Glomerular visceral epithelial cell (primary cell): ENCODE data around the gene CRP.
"Not testable (repeated sequence)": the region's sequence is repeated elsewhere in the genome, so short reads cannot be mapped to it uniquely, and the experiment has no call there.

ENCODE experiments used
- DNase-seq: peaks from one replicate; pipeline ENCODE4 v3.0.0-alpha.2; 2016; ENCODE audit errors: extremely low spot score

Gene CRP, protein sequence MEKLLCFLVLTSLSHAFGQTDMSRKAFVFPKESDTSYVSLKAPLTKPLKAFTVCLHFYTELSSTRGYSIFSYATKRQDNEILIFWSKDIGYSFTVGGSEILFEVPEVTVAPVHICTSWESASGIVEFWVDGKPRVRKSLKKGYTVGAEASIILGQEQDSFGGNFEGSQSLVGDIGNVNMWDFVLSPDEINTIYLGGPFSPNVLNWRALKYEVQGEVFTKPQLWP

DNA sequence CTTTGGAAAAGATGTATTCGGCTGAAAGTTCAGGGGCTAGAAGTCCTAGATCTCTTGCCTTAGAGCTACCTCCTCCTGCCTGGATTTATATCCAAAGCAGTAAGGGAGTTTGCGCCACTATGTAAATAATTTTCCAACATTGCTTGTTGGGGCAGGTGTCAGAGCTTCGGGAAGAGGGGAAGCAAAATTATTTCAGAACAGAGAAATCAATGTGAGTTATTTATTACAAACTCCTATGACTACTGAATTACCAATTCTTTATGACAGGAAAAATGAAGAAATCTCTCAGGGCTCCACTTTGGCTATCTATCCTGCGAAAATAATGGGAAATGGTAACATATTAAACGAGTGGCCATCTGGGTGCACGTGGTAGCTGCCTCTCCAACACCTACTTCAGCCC, at the start of gene CRP:
TSS of gene CRP (minus strand) at position 61 of the 400 bp plus-strand sequence. CDS start 104 bp downstream, outside the sequence.
- DNase-seq: no peak

DNA sequence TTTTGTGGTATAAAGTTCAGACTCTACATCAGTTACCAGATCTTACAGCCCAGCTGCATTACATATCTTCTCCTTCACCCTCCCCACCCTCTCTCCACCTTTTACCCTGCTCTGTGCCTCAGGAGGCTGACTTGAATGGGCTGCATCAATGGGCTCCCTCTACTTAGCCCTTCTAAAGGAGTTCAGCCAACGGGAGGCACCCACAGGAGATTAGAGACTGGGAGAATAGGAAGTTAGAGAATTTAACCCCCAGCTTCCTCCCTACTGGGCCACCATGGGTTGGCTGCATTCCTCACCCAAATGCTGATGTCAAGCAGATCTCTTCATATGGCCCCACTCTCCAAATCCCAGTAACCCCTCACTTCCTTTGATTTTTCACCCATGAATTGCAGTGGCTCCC, 49.3 kb upstream of the CRP start:
- DNase-seq: no peak

DNA sequence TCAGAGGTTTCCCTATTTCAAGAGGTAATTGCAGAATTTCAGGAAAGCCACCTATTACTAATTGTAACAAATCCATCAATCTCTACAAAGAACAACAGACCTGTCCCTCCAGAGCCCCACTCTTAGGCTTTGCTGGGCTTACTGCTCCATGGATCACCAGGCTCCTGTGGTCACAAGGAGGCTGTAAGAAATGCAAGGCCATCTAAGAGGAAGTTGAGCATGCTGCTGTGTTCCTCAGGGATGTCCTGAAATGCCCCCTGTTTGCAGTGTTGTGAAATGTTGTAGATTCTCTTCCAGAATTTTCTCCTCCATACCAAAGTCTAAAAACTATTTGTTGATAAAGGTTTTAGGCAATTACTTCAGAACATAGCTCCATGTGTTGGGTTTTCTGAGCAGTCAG, 42.0 kb upstream of the CRP start:
- DNase-seq: no peak

DNA sequence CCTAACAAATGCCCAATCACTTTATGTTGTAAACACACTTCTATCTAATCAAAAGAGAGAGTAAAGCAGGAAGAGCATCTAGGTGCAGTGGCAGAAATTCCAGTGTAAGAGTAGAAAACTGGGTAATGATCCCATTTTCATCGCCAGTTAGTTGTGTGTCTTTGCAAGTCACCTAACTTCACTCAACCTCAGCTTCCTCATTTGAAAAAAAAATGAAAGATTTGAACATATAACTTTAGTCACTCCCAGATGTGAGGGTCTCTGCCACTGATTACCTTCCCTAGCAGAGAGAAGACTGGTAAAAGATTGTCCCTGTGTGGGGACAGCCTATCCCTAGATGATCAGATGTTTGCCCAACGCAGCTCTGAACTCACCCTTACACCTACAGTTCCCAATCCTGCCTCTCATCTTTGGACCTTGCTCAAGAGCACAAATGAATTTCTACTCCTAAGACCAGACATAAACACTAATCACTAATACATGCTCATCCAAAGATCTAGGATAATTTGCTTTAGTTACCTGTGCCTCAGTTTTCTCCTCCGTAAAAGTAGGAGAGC, 41.1 kb upstream of the CRP start:
- no peak for DNase-seq

DNA sequence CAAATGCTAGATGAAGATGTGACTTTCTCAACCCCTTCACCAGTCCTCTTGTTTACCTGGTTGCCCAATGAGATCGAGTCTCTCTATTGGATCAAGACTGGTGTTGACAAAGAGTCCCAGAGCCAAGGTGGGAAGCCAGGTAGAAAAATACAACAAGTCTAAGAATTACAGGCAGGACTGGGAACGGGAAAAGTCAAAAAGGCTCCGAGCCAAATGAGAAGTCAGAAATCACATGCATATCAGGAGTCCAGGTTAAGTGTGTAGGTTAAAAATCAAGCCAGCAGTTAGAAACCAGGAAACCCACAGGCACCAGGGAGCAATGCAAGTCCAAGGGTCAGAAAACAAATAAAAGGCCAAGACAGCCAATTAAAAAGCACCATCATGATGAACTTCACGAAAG, 39.0 kb upstream of the CRP start:
- no peak for DNase-seq

DNA sequence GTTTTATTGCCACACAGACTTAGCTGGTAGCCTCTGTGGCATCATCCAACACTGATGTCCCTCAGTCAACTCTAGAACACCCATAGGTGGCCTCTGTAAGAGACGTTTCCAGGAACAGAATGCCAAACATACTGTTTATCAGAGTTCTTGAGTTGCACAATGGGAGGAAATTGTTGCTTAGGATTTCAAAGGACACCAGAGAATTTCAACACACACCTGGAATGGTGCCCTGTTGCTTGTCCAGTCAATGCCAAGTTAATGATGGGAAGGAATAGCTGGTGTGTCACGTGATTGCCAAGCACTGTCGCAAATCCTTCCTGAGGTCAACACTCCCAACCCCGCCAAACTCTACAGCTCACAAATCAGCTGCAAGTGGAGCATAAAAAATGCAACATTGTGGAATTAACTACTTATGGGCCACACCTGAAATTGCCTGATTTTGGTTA, 37.8 kb upstream of the CRP start:
- peak; percentile 17 for DNase-seq

DNA sequence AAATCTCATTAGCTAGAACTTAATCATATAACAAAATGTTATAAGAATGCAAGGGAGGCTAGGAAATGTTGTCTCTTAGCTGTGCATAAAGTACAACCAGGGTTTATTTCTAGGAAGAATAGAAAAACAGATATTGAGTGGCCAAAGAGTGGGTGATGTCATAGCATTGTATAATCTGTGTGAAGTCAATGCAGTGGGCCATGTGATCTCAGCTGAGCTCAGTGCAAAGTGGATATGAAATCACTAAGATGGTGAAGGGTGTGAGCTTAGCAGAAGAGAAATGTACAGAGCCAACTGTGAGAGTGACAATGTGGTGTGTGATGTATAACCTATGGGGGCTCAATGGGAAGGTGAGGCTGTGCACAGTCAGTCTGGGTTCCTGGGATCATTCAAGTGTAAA, 36.6 kb upstream of the CRP start:
- DNase-seq: no peak

DNA sequence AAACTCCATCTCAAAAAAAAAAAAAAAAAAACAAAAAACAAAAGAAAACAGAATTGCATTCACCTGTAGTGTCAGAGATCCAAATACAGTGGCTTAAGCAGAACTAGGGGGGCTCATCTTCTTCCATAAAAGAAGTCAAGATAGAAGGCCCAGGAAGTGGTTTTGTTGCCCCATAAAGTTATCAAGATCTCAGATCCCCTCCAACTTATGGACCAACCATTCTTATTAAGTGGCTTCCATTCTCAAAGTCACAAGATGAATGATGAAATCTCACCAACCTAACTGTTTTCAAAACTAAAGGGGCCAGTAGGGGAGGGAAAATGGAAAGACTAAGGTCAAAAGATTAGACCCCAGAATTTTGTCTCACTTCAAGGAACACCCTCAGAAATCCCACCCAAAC, 36.2 kb upstream of the CRP start:
- DNase-seq: no peak

DNA sequence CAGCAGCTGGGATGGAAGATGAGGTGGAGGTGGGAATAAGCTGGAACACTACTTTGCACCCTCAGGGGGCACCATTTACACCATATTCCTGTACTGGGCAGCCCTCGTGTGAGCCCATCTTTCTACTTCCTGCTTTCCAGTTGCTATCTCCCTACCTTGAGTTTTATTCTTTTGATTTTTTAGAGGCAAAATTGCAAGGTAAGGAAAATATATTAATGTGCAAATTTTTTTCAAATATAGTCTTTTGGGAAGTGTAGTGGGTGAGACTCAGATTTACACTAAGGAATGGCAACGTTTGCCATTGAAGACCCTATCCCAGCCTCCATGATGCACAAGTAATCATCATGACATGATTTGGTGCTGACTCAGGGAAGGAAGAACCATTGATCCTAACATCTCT, 35.2 kb upstream of the CRP start:
- no peak for DNase-seq

DNA sequence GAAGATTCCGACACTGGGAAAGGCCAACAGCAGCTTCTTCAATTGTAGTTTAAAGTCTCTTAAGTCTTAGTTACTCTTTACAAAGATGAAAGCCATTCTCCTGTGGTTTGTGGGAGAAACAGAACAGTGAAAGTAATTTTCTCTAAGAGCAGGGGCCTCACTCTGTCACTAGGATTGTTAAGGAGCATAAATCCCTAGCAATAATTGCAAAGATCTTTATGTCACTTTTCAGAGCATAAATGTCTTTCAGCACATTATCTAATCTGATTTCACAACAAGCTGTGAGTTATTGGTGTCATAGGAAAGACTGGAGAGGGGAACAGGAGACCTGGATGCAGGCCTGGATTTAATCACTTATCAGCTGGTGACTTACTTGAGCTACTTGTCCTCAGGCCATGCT, 34.0 kb upstream of the CRP start:
- no peak for DNase-seq

DNA sequence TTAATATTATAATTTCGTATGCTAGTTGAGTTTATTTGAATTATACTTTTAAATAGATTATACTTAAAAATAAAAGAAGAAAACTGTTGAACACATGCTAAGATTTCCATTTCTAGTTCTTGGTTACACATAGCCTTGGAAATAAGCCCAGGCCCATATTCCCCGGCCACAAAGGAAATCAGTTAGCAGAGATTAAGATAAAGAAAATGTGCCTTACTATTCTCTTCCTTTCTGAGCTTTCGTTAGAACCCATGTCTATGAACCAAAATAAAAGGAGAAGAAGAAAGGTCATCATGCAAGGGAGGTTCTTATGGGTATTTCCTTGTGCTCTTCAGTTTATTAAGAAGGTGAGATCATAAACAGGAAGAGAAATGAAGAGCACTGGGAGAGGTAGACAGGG, 32.3 kb upstream of the CRP start:
- DNase-seq: no peak

DNA sequence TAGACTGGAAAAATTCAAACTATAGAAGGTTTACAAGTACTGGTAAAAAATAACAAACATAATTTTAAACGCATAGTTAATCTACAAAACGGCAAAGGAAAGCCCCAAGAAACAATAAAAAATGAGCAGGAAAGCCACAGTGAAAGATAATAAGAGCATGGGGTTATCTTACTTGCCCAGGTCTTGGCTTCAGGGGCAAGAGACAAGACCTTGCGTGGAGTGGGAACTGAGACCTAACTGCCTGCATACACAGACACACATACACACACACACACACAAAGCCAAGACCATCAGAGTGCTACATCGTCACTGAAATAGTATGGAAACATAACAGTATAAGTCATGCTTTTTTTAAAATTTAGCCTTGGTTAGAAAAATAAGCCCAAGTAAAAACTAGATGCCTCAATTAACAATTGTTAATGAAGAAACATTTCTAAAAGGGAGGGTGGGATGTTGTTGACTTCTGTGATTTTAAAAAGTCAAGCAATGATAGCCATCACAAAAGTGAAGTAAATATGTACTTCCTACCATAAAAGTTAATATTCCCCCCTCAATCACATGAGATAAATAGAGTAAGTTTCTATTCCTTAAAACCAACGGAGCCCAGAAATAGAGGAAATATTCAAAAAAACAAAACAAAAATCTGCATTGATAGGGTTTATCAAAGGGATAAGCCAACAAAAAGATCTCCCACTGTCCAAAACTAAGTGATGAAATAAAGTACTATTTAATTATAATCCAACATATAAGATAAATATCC, 29.4 kb upstream of the CRP start:
- no peak for DNase-seq

DNA sequence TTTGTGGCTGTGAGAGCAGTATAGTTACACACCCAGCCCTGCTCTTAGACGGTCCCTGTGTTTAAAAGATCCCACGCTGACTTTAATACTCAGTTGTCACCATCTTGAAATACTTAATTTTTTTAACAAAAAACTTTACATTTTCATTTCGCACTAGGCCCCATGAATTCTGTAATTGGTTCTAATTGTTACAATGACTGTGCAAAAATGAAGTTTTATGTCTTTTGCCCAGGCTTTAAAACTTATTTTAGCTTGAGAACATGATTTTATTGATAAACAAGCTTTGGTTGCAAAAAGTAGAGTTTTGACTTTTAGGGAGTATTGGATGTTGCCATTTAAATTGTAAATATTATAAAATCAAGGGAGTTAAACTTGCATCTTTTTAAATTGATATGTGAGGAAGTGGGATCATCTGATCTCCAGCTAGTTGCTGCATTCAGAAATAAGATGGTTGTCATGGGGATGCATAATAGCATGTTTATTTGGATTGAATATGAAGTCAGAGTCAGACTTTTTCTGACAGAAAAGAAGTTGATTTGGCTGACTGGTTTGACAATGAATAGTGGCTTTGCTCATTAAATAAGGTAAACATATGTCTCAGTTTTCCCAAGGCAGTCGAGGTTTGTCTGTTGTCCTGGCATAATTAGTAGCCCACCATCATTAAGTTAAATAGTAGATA, 23.0 kb upstream of the CRP start:
- no peak for DNase-seq

DNA sequence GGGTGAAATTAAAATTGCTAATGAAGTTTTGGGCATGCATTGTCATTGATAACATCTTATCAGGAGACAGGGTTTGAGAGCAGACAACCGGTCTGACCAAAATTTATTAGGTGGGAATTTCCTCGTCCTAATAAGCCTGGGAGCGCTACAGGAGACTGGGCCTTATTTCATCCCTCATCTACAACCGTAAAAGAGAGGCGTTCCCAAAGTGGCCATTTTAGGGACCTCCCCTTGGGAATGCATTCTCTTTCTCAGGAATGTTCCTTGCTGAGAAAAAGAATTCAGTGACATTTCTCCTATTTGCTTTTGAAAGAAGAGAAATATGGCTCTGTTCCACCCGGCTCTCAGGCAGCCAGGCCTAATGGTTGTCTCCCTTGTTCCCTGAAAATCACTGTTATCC, 8.8 kb upstream of the CRP start:
- not testable (repeated sequence) for DNase-seq

DNA sequence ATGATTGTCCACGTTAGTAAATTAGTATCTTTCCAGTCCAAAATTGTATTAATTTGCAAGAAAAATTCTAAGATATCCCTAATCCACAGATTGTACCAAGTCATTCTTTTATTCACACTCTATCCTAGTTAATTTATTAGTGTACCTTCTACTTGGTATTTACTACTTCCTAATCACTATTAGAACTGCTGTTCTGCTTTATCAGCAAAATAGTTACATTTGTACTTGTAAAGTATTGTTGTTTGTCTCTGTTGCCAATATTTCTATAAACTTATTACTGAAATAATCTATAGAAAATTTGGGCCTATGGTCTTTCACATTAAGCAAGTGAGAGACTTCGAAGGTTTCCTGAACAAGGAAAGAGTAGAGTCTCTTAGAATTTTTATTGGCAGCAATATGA, 5.6 kb upstream of the CRP start:
- DNase-seq: no peak

DNA sequence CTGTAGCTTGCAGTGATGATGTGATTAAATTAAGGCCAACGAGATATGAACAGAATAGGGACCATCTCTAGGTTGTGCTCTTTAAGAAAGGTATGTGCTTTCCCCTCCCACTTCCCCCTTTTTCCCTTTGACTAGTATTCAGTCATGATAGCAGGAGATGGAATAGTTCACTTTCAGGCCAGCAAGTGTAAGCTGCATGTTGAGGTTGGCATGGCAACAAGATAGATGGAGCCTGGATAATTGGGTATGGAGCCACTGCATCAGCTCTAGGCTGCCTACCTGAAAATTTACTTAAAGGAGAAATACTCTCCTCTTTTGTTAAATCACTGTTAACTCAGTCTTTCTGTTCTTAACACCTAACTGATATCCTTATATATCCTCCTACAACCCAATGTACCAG, 1.5 kb upstream of the CRP start:
- no peak for DNase-seq

DNA sequence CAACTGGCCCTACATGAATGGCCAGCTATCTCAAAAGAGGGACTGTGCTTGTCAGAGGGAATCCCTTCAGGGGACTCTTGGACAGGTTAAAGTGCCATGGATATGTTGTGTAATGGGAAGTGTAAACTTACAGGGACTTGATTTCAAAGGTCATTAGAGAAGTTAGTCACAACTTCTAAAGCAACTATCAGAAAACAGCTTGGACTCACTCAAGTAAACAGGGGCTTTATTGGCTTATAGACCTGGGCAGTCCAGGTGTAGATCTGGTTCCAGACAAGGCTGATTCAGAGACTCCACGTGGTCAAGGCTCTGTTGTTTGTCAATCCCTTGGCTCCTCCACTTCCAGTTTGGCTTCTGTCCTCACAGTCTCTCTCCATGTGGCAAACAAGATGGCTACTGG, 2.3 kb downstream of the CRP start:
- DNase-seq: no peak

DNA sequence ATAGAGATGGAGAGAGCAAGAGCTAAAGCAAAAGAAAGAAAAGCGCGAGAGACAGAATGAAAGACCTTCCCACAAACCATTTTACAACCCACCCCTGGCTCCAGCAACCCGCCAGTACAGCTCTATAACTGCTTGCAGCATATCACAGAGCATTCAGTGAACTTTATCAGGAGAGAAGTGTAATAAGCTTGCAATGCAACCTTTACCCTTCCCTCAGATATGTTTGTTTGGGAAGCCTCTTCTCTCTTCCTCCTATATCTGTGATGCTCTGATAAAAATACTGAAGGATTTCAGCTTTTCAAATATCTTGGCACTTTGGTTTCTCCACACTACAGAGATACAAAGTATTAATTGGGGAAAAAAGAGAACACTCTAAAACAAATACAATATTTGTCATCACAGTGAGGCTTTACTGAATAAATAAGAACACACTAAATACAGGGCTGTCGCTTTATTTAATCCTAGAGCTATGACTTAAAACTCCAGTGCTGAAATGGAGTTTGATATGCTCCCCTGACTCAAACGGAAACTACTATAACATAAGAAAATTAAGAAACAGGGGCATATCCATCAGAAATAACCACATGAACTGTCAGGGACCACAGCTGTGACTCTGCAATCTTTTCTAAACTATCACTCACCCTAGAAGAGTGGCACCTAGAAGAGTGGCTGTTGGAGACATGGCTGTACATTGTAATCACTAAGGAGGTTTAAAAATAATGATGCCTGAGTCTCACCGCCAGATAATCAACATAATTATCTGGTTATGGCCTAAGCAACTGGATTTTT, 6.7 kb downstream of the CRP start:
- no peak for DNase-seq

DNA sequence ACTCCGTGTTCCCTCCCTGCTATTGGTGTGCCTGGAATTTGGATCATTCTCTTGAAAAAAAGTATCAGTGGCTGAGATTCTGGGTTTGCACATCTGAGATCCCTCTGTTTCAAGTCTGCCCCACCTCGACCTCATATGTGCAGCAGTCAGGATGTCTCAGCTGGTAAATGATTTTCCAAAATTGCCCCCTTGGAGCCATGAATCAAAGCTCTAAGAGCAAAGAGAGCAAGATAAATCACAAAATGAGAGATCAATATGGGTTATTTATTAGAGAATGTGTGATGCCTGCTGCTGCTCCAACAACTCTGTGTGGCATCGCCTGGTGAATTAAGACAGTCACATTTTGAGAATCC, 8.5 kb downstream of the CRP start:
- DNase-seq: peak; percentile 12

DNA sequence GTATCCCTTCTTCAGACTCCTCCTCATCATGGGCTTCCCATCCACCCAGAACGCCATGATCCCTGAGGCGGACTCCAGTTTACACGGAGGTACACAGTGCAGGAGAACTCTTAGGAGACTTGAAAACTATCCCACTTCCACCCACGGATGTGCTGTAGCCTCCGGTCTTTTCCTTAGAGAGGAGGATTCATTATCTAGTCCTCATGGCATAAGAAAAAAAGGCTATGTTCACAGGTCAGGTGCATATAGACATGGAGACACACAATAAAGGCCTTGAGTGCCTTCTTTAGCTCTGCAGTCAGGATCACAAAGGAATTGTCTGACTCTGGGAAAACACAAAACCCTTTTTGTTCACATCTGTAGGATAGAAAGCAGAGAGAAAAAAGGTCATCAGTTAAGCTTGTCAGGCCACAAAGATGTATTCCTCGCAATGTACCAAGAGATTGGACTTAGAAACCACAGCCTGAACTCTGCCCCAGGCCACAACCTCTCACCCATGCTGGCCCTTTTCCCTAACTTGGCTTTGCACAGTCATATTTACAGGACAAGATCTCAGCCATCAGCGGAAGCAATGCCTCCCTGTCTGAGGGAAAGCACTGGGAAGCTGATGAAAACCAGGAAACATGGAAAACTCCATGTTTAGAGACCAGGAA, 9.0 kb downstream of the CRP start:
- no peak for DNase-seq

DNA sequence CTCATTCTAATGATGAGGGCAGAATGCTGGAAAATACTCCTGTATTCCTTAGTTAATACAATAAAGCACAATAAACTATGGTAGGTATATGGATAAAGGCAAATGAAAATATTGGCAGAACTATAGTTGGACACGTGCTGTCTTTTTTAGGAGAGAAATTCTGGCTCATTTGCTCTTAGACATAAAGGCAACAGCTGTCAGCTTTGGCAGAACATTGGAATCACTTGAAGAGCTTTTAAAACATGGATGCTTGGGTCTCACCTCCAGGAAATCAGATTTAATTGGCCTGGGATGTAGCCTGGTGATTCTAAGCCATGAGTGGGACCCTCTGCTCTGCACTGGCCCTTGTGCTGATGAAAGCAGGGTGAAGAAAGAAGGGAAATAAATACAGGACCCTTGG, 9.9 kb downstream of the CRP start:
- DNase-seq: no peak

DNA sequence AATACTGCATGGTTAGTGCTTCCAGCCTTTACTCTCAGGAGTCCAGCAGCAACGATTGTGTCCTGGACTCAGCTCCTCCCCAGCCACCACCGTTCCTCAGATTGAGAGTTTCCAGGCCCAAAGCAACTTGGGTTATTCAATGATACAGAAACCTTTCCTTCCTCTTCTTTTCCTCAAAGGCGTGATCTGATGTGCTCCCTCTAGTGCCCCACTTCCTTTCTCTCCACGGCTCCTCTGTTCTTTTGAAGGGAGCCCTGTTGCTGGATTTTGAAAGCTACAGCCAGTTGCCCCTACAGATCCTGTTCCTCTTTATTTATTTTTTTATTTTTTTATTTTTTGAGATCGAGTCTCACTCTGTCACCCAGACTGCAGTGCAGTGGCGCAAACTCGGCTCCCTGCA, 14.1 kb downstream of the CRP start:
- no peak for DNase-seq
